HL-60 (cell line): ENCODE results near the gene SLC25A21.

Source experiments
- SPI1 ChIP-seq: IDR thresholded peaks from 2 replicates; pipeline ENCODE4 v1.6.1; 2012; ENCODE audit warnings: low read depth, mild to moderate bottlenecking, borderline replicate concordance
- TF ChIP-seq, protein P1 (sequence below): IDR thresholded peaks from one replicate; pipeline ENCODE4 v1.5.1; 2011; ENCODE audit warnings: low read length, control low read depth, inconsistent platforms; ENCODE audit not compliant: insufficient read depth

DNA sequence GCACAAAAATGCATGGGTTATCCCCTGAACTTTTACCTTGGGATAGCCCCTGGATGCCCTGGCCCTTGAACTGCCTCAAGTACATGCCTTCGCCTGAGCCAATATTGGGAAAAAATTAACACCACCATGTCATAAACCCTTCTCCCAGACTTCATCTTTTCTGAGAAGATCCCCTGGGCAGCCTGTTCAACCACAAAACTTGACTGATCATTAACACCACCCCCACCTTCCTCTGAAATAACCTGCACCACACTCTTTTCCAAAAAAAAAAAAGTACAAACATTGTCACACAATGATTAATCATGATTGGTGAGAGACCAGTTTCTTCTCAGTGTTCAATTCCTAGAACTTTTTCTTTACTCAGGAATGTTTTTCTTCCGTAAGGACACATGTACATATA lies 292.8 kb downstream of the SLC25A21 start:
- TF ChIP-seq, protein P1, sequence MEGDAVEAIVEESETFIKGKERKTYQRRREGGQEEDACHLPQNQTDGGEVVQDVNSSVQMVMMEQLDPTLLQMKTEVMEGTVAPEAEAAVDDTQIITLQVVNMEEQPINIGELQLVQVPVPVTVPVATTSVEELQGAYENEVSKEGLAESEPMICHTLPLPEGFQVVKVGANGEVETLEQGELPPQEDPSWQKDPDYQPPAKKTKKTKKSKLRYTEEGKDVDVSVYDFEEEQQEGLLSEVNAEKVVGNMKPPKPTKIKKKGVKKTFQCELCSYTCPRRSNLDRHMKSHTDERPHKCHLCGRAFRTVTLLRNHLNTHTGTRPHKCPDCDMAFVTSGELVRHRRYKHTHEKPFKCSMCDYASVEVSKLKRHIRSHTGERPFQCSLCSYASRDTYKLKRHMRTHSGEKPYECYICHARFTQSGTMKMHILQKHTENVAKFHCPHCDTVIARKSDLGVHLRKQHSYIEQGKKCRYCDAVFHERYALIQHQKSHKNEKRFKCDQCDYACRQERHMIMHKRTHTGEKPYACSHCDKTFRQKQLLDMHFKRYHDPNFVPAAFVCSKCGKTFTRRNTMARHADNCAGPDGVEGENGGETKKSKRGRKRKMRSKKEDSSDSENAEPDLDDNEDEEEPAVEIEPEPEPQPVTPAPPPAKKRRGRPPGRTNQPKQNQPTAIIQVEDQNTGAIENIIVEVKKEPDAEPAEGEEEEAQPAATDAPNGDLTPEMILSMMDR = no peak
- no peak for TF ChIP-seq SPI1
